Osteocyte (in vitro differentiated cells): ENCODE results near the gene MNAT1. TPM values are rescaled to one million over a fixed set of nuclear protein-coding genes. Genes with fewer than 3 reads are reported as not detected.

ENCODE experiments used
- DNase-seq: peaks from one replicate; pipeline ENCODE4 v3.0.0; 2021; ENCODE audit warnings: mixed read lengths; ENCODE audit not compliant: unreplicated experiment; ENCODE audit errors: extremely low spot score
- H3K27ac Mint-ChIP-seq: one replicate; pipeline ENCODE4 v1.8.0; 2021; ENCODE audit warnings: mild to moderate bottlenecking, mixed read lengths; ENCODE audit not compliant: unreplicated experiment
- H3K27me3 Mint-ChIP-seq: one replicate; pipeline ENCODE4 v1.8.0; 2021; ENCODE audit warnings: mixed read lengths; ENCODE audit not compliant: unreplicated experiment
- H3K36me3 Mint-ChIP-seq: one replicate; pipeline ENCODE4 v1.8.0; 2021; ENCODE audit warnings: mixed read lengths; ENCODE audit not compliant: unreplicated experiment
- H3K4me1 Mint-ChIP-seq: one replicate; pipeline ENCODE4 v1.8.0; 2021; ENCODE audit warnings: mixed read lengths; ENCODE audit not compliant: unreplicated experiment
- H3K4me3 Mint-ChIP-seq: one replicate; pipeline ENCODE4 v1.8.0; 2021; ENCODE audit warnings: mild to moderate bottlenecking, moderate library complexity, mixed read lengths; ENCODE audit not compliant: unreplicated experiment
- H3K9me3 Mint-ChIP-seq: one replicate; pipeline ENCODE4 v1.8.0; 2021; ENCODE audit warnings: mixed read lengths; ENCODE audit not compliant: unreplicated experiment
- CTCF ChIP-seq: fragments of 200-600 bp; sonication (generic); IDR thresholded peaks from 2 replicates; pipeline ENCODE4 v1.5.0; 2021; ENCODE audit warnings: antibody characterized with exemption, mild to moderate bottlenecking, moderate library complexity
- total RNA-seq: library from RNA; stranded (reverse); gene quantifications from 2 replicates; pipeline ENCODE4 v1.2.1, GENCODE V29; 2021

The MNAT1 gene
- total RNA-seq, 1 donor from 2014 or later, result 59.9 TPM

DNA sequence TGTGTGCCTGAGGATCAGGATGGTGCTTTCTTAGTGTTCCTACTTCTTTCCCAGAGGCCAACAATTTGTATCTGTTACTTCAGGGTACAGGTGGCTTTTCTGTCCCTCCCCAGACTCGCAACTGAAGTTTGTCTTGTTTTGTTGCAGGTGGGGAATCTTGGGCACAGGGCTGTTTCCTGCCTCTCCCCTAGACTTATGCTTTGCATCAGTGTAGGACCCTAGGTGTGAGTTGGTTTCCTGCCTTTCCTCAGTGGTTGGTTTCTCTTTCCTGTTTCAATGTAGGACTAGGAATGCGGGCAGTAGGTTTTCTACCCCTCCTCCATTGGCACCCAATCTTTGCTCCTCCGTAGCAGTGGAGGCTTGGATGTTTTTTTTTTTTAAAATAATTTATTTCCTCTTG lies 159.3 kb downstream of the MNAT1 start:
- TF ChIP-seq CTCF, result no peak
- Mint-ChIP-seq H3K4me3 (no peak overlapping the region), H3K36me3 (peaks cover 12% of the 10 kb centered on the region), H3K27me3 (no peaks in the 10 kb centered on the region), H3K9me3 (no peaks in the 10 kb centered on the region), H3K4me1 (peaks cover 25% of the 10 kb centered on the region), H3K27ac (no peak overlapping the region)
- DNase-seq, result no peak

DNA sequence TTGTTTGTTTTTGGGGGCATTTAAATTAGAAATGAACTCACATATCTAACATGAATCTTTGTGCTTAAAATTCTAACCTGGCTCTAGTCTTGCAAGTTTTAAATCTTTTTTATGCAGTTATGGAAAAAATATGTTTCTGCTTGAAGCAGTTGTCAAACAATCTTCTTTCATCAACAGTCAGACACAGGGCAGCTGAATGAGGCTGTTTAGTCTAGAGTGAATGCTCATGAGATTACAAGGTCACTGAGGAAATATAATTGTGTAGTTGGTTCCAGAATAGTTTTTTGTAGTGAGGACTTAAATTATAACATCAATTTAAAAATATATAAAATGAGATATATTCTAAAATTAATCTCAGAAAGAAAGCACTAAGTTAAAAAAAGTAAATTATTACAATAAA lies 169.8 kb downstream of the MNAT1 start:
- Mint-ChIP-seq H3K36me3 (peaks cover 14% of the 10 kb centered on the region), H3K9me3 (no peaks in the 10 kb centered on the region), H3K4me1 (peaks cover 11% of the 10 kb centered on the region), H3K27me3 (no peaks in the 10 kb centered on the region), H3K27ac (peak overlapping the region; percentile 44), H3K4me3 (no peak overlapping the region)
- no peak for DNase-seq
- no peak for TF ChIP-seq CTCF

DNA sequence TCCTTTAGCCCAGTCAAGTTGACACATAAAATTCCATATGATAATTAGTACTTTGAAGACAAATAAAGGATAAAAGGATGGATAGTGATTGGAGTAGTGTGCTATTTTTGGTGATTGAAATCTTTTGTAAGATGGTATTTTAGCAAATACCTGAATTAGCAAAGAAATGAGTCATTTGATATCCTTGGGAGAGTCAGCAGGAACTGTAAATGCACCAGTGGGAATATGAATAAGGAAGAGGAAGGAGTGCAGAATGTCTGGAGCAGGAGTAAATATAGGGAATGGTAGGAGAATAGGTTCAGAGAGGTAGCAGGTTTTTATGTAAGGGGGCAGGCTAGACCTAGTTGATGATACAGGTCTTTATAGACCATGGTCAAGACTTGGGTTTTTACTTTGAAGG lies 171.4 kb downstream of the MNAT1 start:
- H3K36me3 Mint-ChIP-seq, result peaks cover 9% of the 10 kb centered on the region
- no peak for DNase-seq

DNA sequence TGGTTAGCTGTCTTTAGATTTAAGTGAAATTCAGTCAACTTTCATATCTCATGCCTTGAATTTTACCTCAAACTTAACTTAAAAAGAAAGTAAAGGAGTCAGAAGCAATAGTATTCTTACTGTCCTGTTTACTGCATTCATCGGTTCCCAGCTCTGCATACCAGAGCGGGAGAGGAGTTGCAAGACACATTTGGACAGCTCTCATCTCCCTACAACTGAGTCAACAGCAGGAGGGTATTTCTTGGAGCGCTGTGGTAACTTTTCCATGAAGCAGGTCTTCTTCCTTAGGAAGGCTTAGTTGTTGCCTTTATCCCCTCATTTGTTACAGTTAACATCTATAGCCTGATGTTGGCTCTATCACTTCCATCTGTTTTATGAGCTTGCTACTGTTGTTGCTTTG lies 181.2 kb downstream of the MNAT1 start:
- Mint-ChIP-seq H3K4me3 (no peak overlapping the region), H3K27me3 (no peaks in the 10 kb centered on the region), H3K9me3 (no peaks in the 10 kb centered on the region), H3K27ac (no peak overlapping the region), H3K36me3 (peaks cover 10% of the 10 kb centered on the region), H3K4me1 (peaks cover 3% of the 10 kb centered on the region)
- DNase-seq, result no peak
- no peak for TF ChIP-seq CTCF

More for the DNA sequence above, 171.4 kb downstream of the MNAT1 start:
- Mint-ChIP-seq H3K4me1 (peaks cover 11% of the 10 kb centered on the region), H3K27ac (peak overlapping the region; percentile 19), H3K4me3 (no peak overlapping the region), H3K27me3 (no peaks in the 10 kb centered on the region), H3K9me3 (no peaks in the 10 kb centered on the region)
- no peak for TF ChIP-seq CTCF

GRCh38 chr14:60922050-60922449 lies 187.5 kb downstream of the MNAT1 start:
- no peaks in the 10 kb centered on the region for H3K27me3 Mint-ChIP-seq
- no peaks in the 10 kb centered on the region for H3K9me3 Mint-ChIP-seq
- peaks cover 14% of the 10 kb centered on the region for H3K36me3 Mint-ChIP-seq
- no peak for DNase-seq
- H3K4me3 Mint-ChIP-seq, result no peak overlapping the region
- H3K4me1 Mint-ChIP-seq, result peaks cover 20% of the 10 kb centered on the region
- no peak for TF ChIP-seq CTCF
- no peak overlapping the region for H3K27ac Mint-ChIP-seq
